ENCODE results near the gene PPP2R3A. TPM values are rescaled to one million over a fixed set of nuclear protein-coding genes. Genes with fewer than 3 reads are reported as not detected.

Gene PPP2R3A
- total RNA-seq, 4 donors from 2014 or later = 16.8 to 30.3 (median 25.6) TPM

DNA sequence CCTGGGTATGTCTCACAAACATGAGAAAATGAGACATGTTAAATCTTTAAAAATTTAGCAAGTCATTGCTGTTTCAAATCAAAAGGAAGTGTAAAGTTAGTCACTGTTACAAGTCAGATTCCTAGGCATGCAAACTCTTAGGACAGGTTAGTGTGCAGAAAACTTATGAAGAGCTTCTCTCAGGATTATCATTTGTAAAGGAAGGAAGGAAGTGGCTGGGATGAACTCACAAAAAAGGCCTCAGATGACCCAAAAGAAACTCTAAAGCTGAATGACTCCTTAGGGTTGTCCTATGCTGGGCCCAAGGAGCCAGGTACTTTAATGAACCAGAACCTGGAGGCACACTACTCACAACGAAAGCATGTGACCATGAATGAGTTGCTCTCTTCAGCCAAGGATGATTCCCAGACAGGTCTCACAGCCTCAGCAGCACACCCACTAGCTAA lies 205.6 kb downstream of the PPP2R3A start:
- Histone ChIP-seq H3K9me3 (no peaks in the 10 kb centered on the region), H3K4me3 (no peak overlapping the region), H3K27me3 (no peaks in the 10 kb centered on the region), H3K4me1 (peaks cover 45 to 55% of the 10 kb centered on the region in 2 donors), H3K27ac (peak overlapping the region in 3 of 4 donors; percentile 2 to 63 (median 29)), H3K36me3 (no peaks in the 10 kb centered on the region)
- intact Hi-C loops (cut with DNase I; ENCODE audit: low total_unique reads) (no loop called here), in situ Hi-C loops (cut with MboI; ENCODE audit: low sequenced_read_pairs in 4 of 4) (no loop called here)
- peak in 1 of 2 donors; percentile 71 for ATAC-seq
- TF ChIP-seq POLR2A (IDR thresholded peaks at IDR 0.05) = no peak
- TF ChIP-seq, protein P1, sequence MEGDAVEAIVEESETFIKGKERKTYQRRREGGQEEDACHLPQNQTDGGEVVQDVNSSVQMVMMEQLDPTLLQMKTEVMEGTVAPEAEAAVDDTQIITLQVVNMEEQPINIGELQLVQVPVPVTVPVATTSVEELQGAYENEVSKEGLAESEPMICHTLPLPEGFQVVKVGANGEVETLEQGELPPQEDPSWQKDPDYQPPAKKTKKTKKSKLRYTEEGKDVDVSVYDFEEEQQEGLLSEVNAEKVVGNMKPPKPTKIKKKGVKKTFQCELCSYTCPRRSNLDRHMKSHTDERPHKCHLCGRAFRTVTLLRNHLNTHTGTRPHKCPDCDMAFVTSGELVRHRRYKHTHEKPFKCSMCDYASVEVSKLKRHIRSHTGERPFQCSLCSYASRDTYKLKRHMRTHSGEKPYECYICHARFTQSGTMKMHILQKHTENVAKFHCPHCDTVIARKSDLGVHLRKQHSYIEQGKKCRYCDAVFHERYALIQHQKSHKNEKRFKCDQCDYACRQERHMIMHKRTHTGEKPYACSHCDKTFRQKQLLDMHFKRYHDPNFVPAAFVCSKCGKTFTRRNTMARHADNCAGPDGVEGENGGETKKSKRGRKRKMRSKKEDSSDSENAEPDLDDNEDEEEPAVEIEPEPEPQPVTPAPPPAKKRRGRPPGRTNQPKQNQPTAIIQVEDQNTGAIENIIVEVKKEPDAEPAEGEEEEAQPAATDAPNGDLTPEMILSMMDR (IDR thresholded peaks at IDR 0.05 in 4 of 5, conservative IDR thresholded peaks at IDR 0.05 in 1 of 5) = no peak
- no peak for DNase-seq

- Histone ChIP-seq H3K27me3 (no peaks in the 10 kb centered on the region), H3K27ac (peak overlapping the region in 3 of 4 donors; percentile 10 to 63 (median 21)), H3K9me3 (no peaks in the 10 kb centered on the region), H3K4me3 (no peak overlapping the region), H3K36me3 (no peaks in the 10 kb centered on the region), H3K4me1 (peaks cover 41 to 62% of the 10 kb centered on the region in 2 donors)
- intact Hi-C loops (cut with DNase I; ENCODE audit: low total_unique reads) = no loop called here
- in situ Hi-C loops (cut with MboI; ENCODE audit: low sequenced_read_pairs in 4 of 4) = no loop called here
- ATAC-seq (no peak), DNase-seq (no peak)
- TF ChIP-seq POLR2A (IDR thresholded peaks at IDR 0.05) = no peak
- TF ChIP-seq, protein P1 (IDR thresholded peaks at IDR 0.05 in 4 of 5, conservative IDR thresholded peaks at IDR 0.05 in 1 of 5) = no peak
Measured at GRCh38 chr3:136173939-136174490, 208.5 kb downstream of the PPP2R3A start.

- intact Hi-C loops (cut with DNase I; ENCODE audit: low total_unique reads) = no loop called here
- no peak for DNase-seq
Measured at GRCh38 chr3:136177876-136178275, 212.3 kb downstream of the PPP2R3A start.

GRCh38 chr3:136181741-136182140 lies 216.2 kb downstream of the PPP2R3A start:
- no peaks in the 10 kb centered on the region for H3K36me3 ChIP-seq
- no peak for TF ChIP-seq POLR2A (IDR thresholded peaks at IDR 0.05)
- TF ChIP-seq, protein P1 (IDR thresholded peaks at IDR 0.05 in 4 of 5, conservative IDR thresholded peaks at IDR 0.05 in 1 of 5) = no peak
- in situ Hi-C loops (cut with MboI; ENCODE audit: low sequenced_read_pairs in 4 of 4) (no loop called here), intact Hi-C loops (cut with DNase I; ENCODE audit: low total_unique reads) (no loop called here)
- H3K27me3 ChIP-seq = no peaks in the 10 kb centered on the region
- H3K27ac ChIP-seq = no peak overlapping the region
- peaks cover 50 to 53% of the 10 kb centered on the region in 2 donors for H3K4me1 ChIP-seq
- H3K4me3 ChIP-seq = no peak overlapping the region
- DNase-seq = no peak
- no peaks in the 10 kb centered on the region for H3K9me3 ChIP-seq
- ATAC-seq = no peak

More at GRCh38 chr3:136177876-136178275, 212.3 kb downstream of the PPP2R3A start:
- Histone ChIP-seq H3K27ac (no peak overlapping the region), H3K4me3 (no peak overlapping the region), H3K4me1 (peaks cover 57 to 71% of the 10 kb centered on the region in 2 donors), H3K27me3 (no peaks in the 10 kb centered on the region), H3K9me3 (no peaks in the 10 kb centered on the region), H3K36me3 (no peaks in the 10 kb centered on the region)
- in situ Hi-C loops (cut with MboI; ENCODE audit: low sequenced_read_pairs in 4 of 4) = no loop called here
- no peak for ATAC-seq
- TF ChIP-seq, protein P1 (IDR thresholded peaks at IDR 0.05 in 4 of 5, conservative IDR thresholded peaks at IDR 0.05 in 1 of 5) = no peak
- TF ChIP-seq POLR2A (IDR thresholded peaks at IDR 0.05) = no peak

All from gastrocnemius medialis (tissue), 4 donors.